HEK293 (cell line): ENCODE results near the gene ACTR6.

Experiments used
- CTCF ChIA-PET: fragments of 350-600 bp; formaldehyde crosslinking; extraction: SDS; loops from one replicate; lab custom pipeline; 2021; ENCODE audit warnings: antibody characterized with exemption; lab: Yijun Ruan, JAX
- POLR2A ChIA-PET: fragments of 300-600 bp; formaldehyde crosslinking; extraction: SDS; loops from one replicate; lab custom pipeline; 2020; ENCODE audit warnings: antibody characterized with exemption, inconsistent platforms; lab: Yijun Ruan, JAX
- H3K27ac ChIP-seq: fragments of 200-500 bp; sonication (Bioruptor generic); 2 replicates; pipeline ENCODE4 v1.5.1; 2014; ENCODE audit warnings: low read depth, low read length, control low read depth, inconsistent platforms; ENCODE audit errors: extremely low read depth
- H3K36me3 ChIP-seq, 2 experiments: fragments of 200-500 bp in 1 of 2; sonication (Bioruptor generic) in 1 of 2; 1 replicate in 1 of 2; 2 replicates in 1 of 2; pipeline ENCODE4 v1.5.1; 2014 to 2017; ENCODE audit warnings: inconsistent platforms in 2 of 2, low read length in 2 of 2; ENCODE audit not compliant: control insufficient read depth in 2 of 2, insufficient read depth in 1 of 2
- H3K4me1 ChIP-seq: fragments of 200-500 bp; sonication (Bioruptor generic); 2 replicates; pipeline ENCODE4 v1.5.1; 2014; ENCODE audit warnings: mild to moderate bottlenecking, low read length, inconsistent platforms; ENCODE audit not compliant: control insufficient read depth, insufficient read depth
- H3K4me3 ChIP-seq: 2 replicates; pipeline ENCODE4 v1.5.1; 2011; ENCODE audit warnings: low read depth, mild to moderate bottlenecking, control low read depth, low read length, moderate library complexity
- H3K9me3 ChIP-seq: fragments of 200-500 bp; sonication (Bioruptor generic); 2 replicates; pipeline ENCODE4 v1.5.1; 2014; ENCODE audit warnings: low read depth, low read length, inconsistent platforms; ENCODE audit not compliant: control insufficient read depth, insufficient read depth
- GFI1B ChIP-seq: fragments of 450-650 bp; formaldehyde crosslinking; IDR thresholded peaks from 2 replicates; pipeline ENCODE4 v1.5.1; 2016; ENCODE audit warnings: missing biosample characterization, missing genetic modification characterization
- GLI4 ChIP-seq: fragments of 450-650 bp; formaldehyde crosslinking; IDR thresholded peaks from 2 replicates; pipeline ENCODE4 v1.5.1; 2016; ENCODE audit warnings: missing biosample characterization, missing genetic modification characterization
- GLIS2 ChIP-seq: fragments of 450-650 bp; formaldehyde crosslinking; IDR thresholded peaks from 2 replicates; pipeline ENCODE4 v1.5.1; 2016; ENCODE audit warnings: missing biosample characterization, missing genetic modification characterization
- HOXD13 ChIP-seq: sonication (generic); formaldehyde crosslinking; IDR thresholded peaks from 2 replicates; pipeline ENCODE4 v1.8.0; 2022; ENCODE audit warnings: missing genetic modification reagents, borderline replicate concordance
- KLF8 ChIP-seq: fragments of 450-650 bp; formaldehyde crosslinking; IDR thresholded peaks from 2 replicates; pipeline ENCODE4 v1.5.1; 2016; ENCODE audit warnings: missing biosample characterization, missing genetic modification characterization
- MEIS1 ChIP-seq: sonication (generic); formaldehyde crosslinking; IDR thresholded peaks from 2 replicates; pipeline ENCODE4 v1.8.1; 2022; ENCODE audit warnings: missing genetic modification reagents, mild to moderate bottlenecking, borderline replicate concordance
- REPIN1 ChIP-seq: fragments of 450-650 bp; formaldehyde crosslinking; IDR thresholded peaks from 2 replicates; pipeline ENCODE4 v1.5.1; 2017; ENCODE audit warnings: missing biosample characterization, missing genetic modification characterization, low read depth
- SCRT1 ChIP-seq: fragments of 450-650 bp; formaldehyde crosslinking; IDR thresholded peaks from 2 replicates; pipeline ENCODE4 v1.5.1; 2016; ENCODE audit warnings: missing biosample characterization, missing genetic modification characterization, borderline replicate concordance
- ZNF211 ChIP-seq: fragments of 450-650 bp; formaldehyde crosslinking; IDR thresholded peaks from 2 replicates; pipeline ENCODE4 v1.5.1; 2016; ENCODE audit warnings: low read depth, missing biosample characterization, missing genetic modification characterization
- ZNF223 ChIP-seq: fragments of 450-650 bp; formaldehyde crosslinking; IDR thresholded peaks from 2 replicates; pipeline ENCODE4 v1.5.1; 2016; ENCODE audit warnings: missing biosample characterization, missing genetic modification characterization
- ZNF560 ChIP-seq: fragments of 450-650 bp; formaldehyde crosslinking; IDR thresholded peaks from 2 replicates; pipeline ENCODE4 v1.5.1; 2017; ENCODE audit warnings: missing biosample characterization, missing genetic modification characterization, borderline replicate concordance
- ZNF561 ChIP-seq: fragments of 450-650 bp; IDR thresholded peaks from 2 replicates; pipeline ENCODE4 v1.5.1; 2018; ENCODE audit warnings: missing biosample characterization, missing genetic modification characterization, borderline replicate concordance
- ZNF660 ChIP-seq: fragments of 450-650 bp; IDR thresholded peaks from 2 replicates; pipeline ENCODE4 v1.5.1; 2018; ENCODE audit warnings: missing biosample characterization, mild to moderate bottlenecking, missing genetic modification characterization
- TF ChIP-seq, protein P1 (sequence below): fragments of 450-650 bp; formaldehyde crosslinking; IDR thresholded peaks from 2 replicates; pipeline ENCODE4 v1.5.1; 2017; ENCODE audit warnings: missing biosample characterization, missing genetic modification characterization
- TF ChIP-seq, protein P2 (sequence below): fragments of 450-650 bp; formaldehyde crosslinking; optimal IDR thresholded peaks from 2 replicates; pipeline ENCODE3; 2016; ENCODE audit warnings: missing biosample characterization, mild to moderate bottlenecking, missing genetic modification characterization
- TF ChIP-seq, protein P3 (sequence below): fragments of 450-650 bp; formaldehyde crosslinking; IDR thresholded peaks from 2 replicates; pipeline ENCODE4 v1.5.0; 2017; ENCODE audit warnings: missing biosample characterization, missing genetic modification characterization, borderline replicate concordance
- TF ChIP-seq, protein P4 (sequence below): fragments of 450-650 bp; IDR thresholded peaks from 2 replicates; pipeline ENCODE4 v1.5.1; 2018; ENCODE audit warnings: missing biosample characterization, missing genetic modification characterization

ACTR6 gene

DNA sequence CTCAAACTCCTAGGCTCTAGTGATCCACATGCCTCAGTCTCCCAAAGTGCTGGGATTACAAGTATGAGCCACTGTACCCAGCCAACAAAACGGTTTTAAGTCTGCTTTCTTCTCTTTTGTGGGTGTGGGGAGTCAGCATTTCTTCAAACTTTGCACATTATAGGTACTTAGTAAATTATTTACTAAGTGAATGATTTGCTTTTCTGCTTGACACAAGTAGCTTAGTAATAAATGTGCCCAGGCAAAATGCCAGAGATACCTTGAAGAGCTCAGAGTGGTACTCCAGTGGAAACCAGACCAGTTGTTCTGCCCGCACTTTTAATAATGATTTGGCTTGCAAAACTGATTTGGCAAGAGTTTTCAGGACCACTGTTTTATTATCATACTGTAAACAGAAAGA, 51.3 kb downstream of the ACTR6 start:
- Histone ChIP-seq H3K9me3 (no peaks in the 10 kb centered on the region), H3K36me3 (no peaks in the 10 kb centered on the region; a peak in 1 of 3 replicates), H3K27ac (no peak overlapping the region), H3K4me1 (no peaks in the 10 kb centered on the region), H3K4me3 (no peak overlapping the region)
- TF ChIP-seq, protein P1, sequence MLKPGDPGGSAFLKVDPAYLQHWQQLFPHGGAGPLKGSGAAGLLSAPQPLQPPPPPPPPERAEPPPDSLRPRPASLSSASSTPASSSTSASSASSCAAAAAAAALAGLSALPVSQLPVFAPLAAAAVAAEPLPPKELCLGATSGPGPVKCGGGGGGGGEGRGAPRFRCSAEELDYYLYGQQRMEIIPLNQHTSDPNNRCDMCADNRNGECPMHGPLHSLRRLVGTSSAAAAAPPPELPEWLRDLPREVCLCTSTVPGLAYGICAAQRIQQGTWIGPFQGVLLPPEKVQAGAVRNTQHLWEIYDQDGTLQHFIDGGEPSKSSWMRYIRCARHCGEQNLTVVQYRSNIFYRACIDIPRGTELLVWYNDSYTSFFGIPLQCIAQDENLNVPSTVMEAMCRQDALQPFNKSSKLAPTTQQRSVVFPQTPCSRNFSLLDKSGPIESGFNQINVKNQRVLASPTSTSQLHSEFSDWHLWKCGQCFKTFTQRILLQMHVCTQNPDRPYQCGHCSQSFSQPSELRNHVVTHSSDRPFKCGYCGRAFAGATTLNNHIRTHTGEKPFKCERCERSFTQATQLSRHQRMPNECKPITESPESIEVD (tag by site-specific recombination) = 0 out of 2 replicates have a peak, but pooled peaks have one; percentile 35
- TF ChIP-seq ZNF561 (tag by site-specific recombination) = no peak
- ChIA-PET CTCF (no interaction called here), POLR2A (no interaction called here)

DNA sequence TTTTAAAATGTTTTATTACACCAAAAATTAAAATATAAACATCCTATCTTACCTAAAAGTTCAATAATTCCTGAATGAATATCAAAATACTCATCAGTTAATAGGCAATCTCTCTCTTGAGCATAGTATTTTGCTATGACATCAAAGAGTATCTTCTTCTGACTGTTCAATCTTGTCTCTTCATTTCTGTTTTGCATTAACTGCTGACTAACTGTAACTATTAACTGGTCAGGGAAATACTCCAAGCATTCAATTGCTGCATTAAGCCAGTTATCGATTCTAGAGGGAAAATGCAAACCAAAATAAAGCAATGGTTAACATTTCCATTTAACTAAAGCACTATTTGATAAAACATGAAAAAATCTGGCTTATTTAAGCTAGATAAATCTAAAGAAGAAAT, 52.8 kb downstream of the ACTR6 start:
- no peak for TF ChIP-seq GLIS2 (tag by site-specific recombination)
- no peak for TF ChIP-seq ZNF211 (tag by site-specific recombination)
- TF ChIP-seq MEIS1 = no peak
- TF ChIP-seq, protein P2, sequence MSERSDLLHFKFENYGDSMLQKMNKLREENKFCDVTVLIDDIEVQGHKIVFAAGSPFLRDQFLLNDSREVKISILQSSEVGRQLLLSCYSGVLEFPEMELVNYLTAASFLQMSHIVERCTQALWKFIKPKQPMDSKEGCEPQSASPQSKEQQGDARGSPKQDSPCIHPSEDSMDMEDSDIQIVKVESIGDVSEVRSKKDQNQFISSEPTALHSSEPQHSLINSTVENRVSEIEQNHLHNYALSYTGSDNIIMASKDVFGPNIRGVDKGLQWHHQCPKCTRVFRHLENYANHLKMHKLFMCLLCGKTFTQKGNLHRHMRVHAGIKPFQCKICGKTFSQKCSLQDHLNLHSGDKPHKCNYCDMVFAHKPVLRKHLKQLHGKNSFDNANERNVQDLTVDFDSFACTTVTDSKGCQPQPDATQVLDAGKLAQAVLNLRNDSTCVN (tag by site-specific recombination) = no peak
- no peak for TF ChIP-seq GFI1B (tag by site-specific recombination)
- no peak for TF ChIP-seq KLF8 (tag by site-specific recombination)
- TF ChIP-seq, protein P3, sequence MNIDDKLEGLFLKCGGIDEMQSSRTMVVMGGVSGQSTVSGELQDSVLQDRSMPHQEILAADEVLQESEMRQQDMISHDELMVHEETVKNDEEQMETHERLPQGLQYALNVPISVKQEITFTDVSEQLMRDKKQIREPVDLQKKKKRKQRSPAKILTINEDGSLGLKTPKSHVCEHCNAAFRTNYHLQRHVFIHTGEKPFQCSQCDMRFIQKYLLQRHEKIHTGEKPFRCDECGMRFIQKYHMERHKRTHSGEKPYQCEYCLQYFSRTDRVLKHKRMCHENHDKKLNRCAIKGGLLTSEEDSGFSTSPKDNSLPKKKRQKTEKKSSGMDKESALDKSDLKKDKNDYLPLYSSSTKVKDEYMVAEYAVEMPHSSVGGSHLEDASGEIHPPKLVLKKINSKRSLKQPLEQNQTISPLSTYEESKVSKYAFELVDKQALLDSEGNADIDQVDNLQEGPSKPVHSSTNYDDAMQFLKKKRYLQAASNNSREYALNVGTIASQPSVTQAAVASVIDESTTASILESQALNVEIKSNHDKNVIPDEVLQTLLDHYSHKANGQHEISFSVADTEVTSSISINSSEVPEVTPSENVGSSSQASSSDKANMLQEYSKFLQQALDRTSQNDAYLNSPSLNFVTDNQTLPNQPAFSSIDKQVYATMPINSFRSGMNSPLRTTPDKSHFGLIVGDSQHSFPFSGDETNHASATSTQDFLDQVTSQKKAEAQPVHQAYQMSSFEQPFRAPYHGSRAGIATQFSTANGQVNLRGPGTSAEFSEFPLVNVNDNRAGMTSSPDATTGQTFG = no peak
- no peak for TF ChIP-seq ZNF660 (tag by site-specific recombination)
- no peak for TF ChIP-seq GLI4
- no peak for TF ChIP-seq ZNF560 (tag by site-specific recombination)
- TF ChIP-seq HOXD13 (CRISPR knock-in tag) = no peak
- no peak for TF ChIP-seq REPIN1 (tag by site-specific recombination)
- TF ChIP-seq SCRT1 (tag by site-specific recombination) = no peak
- TF ChIP-seq, protein P4, sequence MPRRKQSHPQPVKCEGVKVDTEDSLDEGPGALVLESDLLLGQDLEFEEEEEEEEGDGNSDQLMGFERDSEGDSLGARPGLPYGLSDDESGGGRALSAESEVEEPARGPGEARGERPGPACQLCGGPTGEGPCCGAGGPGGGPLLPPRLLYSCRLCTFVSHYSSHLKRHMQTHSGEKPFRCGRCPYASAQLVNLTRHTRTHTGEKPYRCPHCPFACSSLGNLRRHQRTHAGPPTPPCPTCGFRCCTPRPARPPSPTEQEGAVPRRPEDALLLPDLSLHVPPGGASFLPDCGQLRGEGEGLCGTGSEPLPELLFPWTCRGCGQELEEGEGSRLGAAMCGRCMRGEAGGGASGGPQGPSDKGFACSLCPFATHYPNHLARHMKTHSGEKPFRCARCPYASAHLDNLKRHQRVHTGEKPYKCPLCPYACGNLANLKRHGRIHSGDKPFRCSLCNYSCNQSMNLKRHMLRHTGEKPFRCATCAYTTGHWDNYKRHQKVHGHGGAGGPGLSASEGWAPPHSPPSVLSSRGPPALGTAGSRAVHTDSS (tag by site-specific recombination) = no peak
- no peak for TF ChIP-seq ZNF223 (tag by site-specific recombination)
- no peaks in the 10 kb centered on the region for H3K9me3 ChIP-seq
- ChIA-PET POLR2A (no interaction called here), CTCF (no interaction called here)
- no peak overlapping the region for H3K4me3 ChIP-seq
- H3K36me3 ChIP-seq = no peaks in the 10 kb centered on the region; a peak in 1 of 3 replicates
- no peak overlapping the region for H3K27ac ChIP-seq
- H3K4me1 ChIP-seq = no peaks in the 10 kb centered on the region
